Thyroid gland (tissue), 4 donors: Measurements from ENCODE around the gene CTNNA3. TPM values are rescaled to one million over a fixed set of nuclear protein-coding genes. Genes with fewer than 3 reads are reported as not detected.

Experiments
- DNase-seq, 2 donors: peaks; one replicate each; pipeline ENCODE4 v3.0.0-alpha.2; 2019
- H3K27ac ChIP-seq, 3 donors: fragments of 200-600 bp; sonication (generic); 1 replicate in 2 of 3; 2 replicates in 1 of 3; pipeline ENCODE4 v1.5.1; 2016 to 2019; ENCODE audit warnings: mild to moderate bottlenecking in 1 of 3, moderate library complexity in 1 of 3
- H3K27me3 ChIP-seq: fragments of 200-600 bp; sonication (generic); one replicate; pipeline ENCODE4 v1.5.1; 2019
- H3K36me3 ChIP-seq, 2 donors: fragments of 200-600 bp; sonication (generic); one replicate each; pipeline ENCODE4 v1.5.1; 2016 to 2019
- H3K4me1 ChIP-seq, 2 donors: fragments of 200-600 bp; sonication (generic); one replicate each; pipeline ENCODE4 v1.5.1; 2017 to 2019
- H3K4me3 ChIP-seq, 3 donors: fragments of 200-600 bp; sonication (generic); replicated peaks in 1 of 3; 1 replicate in 2 of 3; 2 replicates in 1 of 3; pipeline ENCODE4 v1.5.1; 2016; ENCODE audit warnings: mild to moderate bottlenecking in 1 of 3
- H3K9me3 ChIP-seq: fragments of 200-600 bp; sonication (generic); one replicate; pipeline ENCODE4 v1.5.1; 2017
- POLR2A ChIP-seq, 2 donors: fragments of 450-650 bp; IDR thresholded peaks; one replicate each; pipeline ENCODE4 v1.6.1; 2017; ENCODE audit warnings: antibody characterized with exemption in 2 of 2, mild to moderate bottlenecking in 2 of 2, moderate library complexity in 1 of 2
- WGBS, 2 donors: methylation state at CpG; one replicate each; pipeline ENCODE4 v1.1.5; 2017; 5-methylcytosine and 5-hydroxymethylcytosine counted together
- intact Hi-C: fragments of 100-400 bp; cut with DNase I; formaldehyde crosslinking; loops from one replicate; pipeline ENCODE4 v1.15.1; 2023
- total RNA-seq, 4 donors: library from RNA; depleted of rRNA; stranded (reverse); fragments of >200 nt; gene quantifications; one replicate each; pipeline ENCODE4 v1.2.3, GENCODE V29; 2016
- TF ChIP-seq, protein P1 (sequence below), 6 experiments: fragments of 200-600 bp in 3 of 6; fragments of 450-650 bp in 3 of 6; sonication (generic) in 3 of 6; IDR thresholded peaks; one replicate each; pipeline ENCODE4 v1.5.1; 2016 to 2019; ENCODE audit warnings: antibody characterized with exemption in 6 of 6, mild to moderate bottlenecking in 2 of 6, inconsistent platforms in 1 of 6, moderate library complexity in 1 of 6

The CTNNA3 gene
- total RNA-seq, 4 donors from 2014 or later = 0.11 to 0.79 (median 0.13) TPM; not detected in 1

GRCh38 chr10:66239062-66239461 is 1456.9 kb downstream of the CTNNA3 start:
- TF ChIP-seq POLR2A (IDR thresholded peaks at IDR 0.05) = no peak
- TF ChIP-seq, protein P1, sequence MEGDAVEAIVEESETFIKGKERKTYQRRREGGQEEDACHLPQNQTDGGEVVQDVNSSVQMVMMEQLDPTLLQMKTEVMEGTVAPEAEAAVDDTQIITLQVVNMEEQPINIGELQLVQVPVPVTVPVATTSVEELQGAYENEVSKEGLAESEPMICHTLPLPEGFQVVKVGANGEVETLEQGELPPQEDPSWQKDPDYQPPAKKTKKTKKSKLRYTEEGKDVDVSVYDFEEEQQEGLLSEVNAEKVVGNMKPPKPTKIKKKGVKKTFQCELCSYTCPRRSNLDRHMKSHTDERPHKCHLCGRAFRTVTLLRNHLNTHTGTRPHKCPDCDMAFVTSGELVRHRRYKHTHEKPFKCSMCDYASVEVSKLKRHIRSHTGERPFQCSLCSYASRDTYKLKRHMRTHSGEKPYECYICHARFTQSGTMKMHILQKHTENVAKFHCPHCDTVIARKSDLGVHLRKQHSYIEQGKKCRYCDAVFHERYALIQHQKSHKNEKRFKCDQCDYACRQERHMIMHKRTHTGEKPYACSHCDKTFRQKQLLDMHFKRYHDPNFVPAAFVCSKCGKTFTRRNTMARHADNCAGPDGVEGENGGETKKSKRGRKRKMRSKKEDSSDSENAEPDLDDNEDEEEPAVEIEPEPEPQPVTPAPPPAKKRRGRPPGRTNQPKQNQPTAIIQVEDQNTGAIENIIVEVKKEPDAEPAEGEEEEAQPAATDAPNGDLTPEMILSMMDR (IDR thresholded peaks at IDR 0.05) = no peak
- intact Hi-C loops = no loop called here

GRCh38 chr10:66238343-66238742 is 1457.7 kb downstream of the CTNNA3 start:
- WGBS, 2 donors = 92 to 94% methylated on average over 2 of the region's 2 CpGs
- H3K9me3 ChIP-seq = no peaks in the 10 kb centered on the region
- H3K4me3 ChIP-seq = no peak overlapping the region
- H3K36me3 ChIP-seq = no peaks in the 10 kb centered on the region
- TF ChIP-seq POLR2A (IDR thresholded peaks at IDR 0.05) = no peak
- intact Hi-C loops = no loop called here
- H3K27ac ChIP-seq = no peak overlapping the region
- no peaks in the 10 kb centered on the region for H3K27me3 ChIP-seq
- no peak for DNase-seq
- H3K4me1 ChIP-seq = no peaks in the 10 kb centered on the region

More at GRCh38 chr10:66239062-66239461, 1456.9 kb downstream of the CTNNA3 start:
- H3K27ac ChIP-seq = no peak overlapping the region
- H3K36me3 ChIP-seq = no peaks in the 10 kb centered on the region
- no peak overlapping the region for H3K4me3 ChIP-seq
- H3K4me1 ChIP-seq = no peaks in the 10 kb centered on the region
- no peaks in the 10 kb centered on the region for H3K9me3 ChIP-seq
- H3K27me3 ChIP-seq = no peaks in the 10 kb centered on the region
- DNase-seq = no peak

- intact Hi-C loops = no loop called here
- H3K27ac ChIP-seq = no peak overlapping the region
- no peak for DNase-seq
- no peaks in the 10 kb centered on the region for H3K36me3 ChIP-seq
- TF ChIP-seq, protein P1 (IDR thresholded peaks at IDR 0.05) = no peak
- TF ChIP-seq POLR2A (IDR thresholded peaks at IDR 0.05) = no peak
- no peaks in the 10 kb centered on the region for H3K4me1 ChIP-seq
- 87 to 91% methylated on average over 4 of the region's 4 CpGs for WGBS, 2 donors
- no peaks in the 10 kb centered on the region for H3K27me3 ChIP-seq
- H3K9me3 ChIP-seq = no peaks in the 10 kb centered on the region
- no peak overlapping the region for H3K4me3 ChIP-seq
Observed at GRCh38 chr10:66234872-66235271, 1461.1 kb downstream of the CTNNA3 start.

DNA sequence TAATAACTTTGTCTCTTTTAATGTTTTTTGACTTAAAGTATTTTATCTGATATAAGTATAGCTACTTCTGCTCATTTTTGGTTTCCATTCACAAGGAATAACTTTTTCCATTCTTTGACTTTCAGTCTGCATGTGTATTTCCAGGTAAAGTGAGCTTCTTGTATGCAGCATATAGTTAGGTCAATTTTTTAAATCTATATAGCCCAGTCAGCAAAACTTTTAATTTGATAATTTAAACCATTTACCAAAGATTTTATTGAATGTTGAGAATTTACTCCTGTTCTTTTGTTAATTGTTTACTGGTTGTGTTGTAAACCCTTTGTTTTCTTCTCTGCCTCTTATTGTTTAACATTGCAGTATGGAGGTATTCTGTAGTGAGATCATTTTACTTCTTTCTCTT is 1467.1 kb downstream of the CTNNA3 start:
- no peaks in the 10 kb centered on the region for H3K9me3 ChIP-seq

DNA sequence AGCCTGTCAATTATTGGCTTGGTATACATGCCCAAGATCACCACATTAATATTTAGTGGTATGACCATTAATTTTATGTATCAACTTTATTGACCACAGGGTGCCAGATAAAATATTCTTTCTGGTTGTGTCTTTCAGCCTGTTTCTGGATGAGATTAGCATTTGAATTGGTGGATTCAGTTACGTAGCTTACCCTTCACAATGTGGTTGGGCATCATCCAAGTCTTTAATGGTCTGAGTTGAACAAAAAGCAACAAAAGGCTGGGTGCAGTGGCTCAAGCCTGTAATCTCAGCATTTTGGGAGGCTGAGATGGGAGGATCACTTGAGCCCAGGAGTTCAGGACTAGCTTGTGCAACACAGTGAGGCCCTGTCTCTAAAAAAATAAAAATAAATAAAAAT is 1472.3 kb downstream of the CTNNA3 start:
- Histone ChIP-seq H3K36me3 (no peaks in the 10 kb centered on the region), H3K27ac (no peak overlapping the region), H3K4me1 (no peaks in the 10 kb centered on the region), H3K27me3 (no peaks in the 10 kb centered on the region), H3K4me3 (no peak overlapping the region), H3K9me3 (no peaks in the 10 kb centered on the region)
- TF ChIP-seq, protein P1 (IDR thresholded peaks at IDR 0.05) = no peak
- no peak for TF ChIP-seq POLR2A (IDR thresholded peaks at IDR 0.05)
- intact Hi-C loops = no loop called here
- DNase-seq = no peak
- 77 to 84% methylated on average over 1 of the region's 1 CpG for WGBS, 2 donors

More for the DNA sequence above, 1467.1 kb downstream of the CTNNA3 start:
- no peak for DNase-seq
- intact Hi-C loops = no loop called here
- TF ChIP-seq, protein P1 (IDR thresholded peaks at IDR 0.05) = no peak
- TF ChIP-seq POLR2A (IDR thresholded peaks at IDR 0.05) = no peak
- Histone ChIP-seq H3K27ac (no peak overlapping the region), H3K4me3 (no peak overlapping the region), H3K4me1 (no peaks in the 10 kb centered on the region), H3K27me3 (no peaks in the 10 kb centered on the region), H3K36me3 (no peaks in the 10 kb centered on the region)
